ENCODE data around the gene CHPF. TPM values are rescaled to one million over a fixed set of nuclear protein-coding genes. Genes with fewer than 3 reads are reported as not detected.

CHPF gene
- total RNA-seq, 4 donors from 2014 or later = 36.0 to 66.0 (median 54.8) TPM

DNA sequence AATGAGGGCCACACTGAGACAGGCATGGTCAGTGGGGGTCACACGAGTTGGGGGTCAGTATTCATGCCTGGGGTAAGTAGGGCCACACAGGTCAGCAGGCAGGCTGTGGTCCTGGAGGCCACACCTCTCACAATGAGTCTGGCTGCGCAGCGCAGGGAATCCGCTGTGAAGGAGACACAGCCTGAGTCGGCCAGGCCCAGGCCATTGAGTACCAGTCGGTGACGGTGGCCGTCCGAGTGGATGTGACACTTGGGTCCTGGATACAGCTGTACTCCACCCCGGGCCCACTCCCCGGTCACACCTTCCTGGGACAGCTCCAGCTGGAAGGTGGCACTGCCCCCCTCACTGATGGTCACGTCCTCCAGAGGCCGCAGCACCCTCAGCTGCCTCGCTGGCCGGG lies 10.7 kb upstream of the CHPF start:
- no peak overlapping the region for H3K4me3 ChIP-seq
- H3K36me3 ChIP-seq = peaks cover 0 to 51% of the 10 kb centered on the region in 2 donors
- H3K27ac ChIP-seq = no peak overlapping the region
- 79% methylated on average over 4 of the region's 15 CpGs; no CpG with 5 or more reads in 1 of the 2 donors for WGBS, 2 donors (ENCODE audit: low coverage in 1 of 2)
- peaks cover 0 to 32% (median 12%) of the 10 kb centered on the region in 3 donors for H3K4me1 ChIP-seq
- TF ChIP-seq, protein P1, sequence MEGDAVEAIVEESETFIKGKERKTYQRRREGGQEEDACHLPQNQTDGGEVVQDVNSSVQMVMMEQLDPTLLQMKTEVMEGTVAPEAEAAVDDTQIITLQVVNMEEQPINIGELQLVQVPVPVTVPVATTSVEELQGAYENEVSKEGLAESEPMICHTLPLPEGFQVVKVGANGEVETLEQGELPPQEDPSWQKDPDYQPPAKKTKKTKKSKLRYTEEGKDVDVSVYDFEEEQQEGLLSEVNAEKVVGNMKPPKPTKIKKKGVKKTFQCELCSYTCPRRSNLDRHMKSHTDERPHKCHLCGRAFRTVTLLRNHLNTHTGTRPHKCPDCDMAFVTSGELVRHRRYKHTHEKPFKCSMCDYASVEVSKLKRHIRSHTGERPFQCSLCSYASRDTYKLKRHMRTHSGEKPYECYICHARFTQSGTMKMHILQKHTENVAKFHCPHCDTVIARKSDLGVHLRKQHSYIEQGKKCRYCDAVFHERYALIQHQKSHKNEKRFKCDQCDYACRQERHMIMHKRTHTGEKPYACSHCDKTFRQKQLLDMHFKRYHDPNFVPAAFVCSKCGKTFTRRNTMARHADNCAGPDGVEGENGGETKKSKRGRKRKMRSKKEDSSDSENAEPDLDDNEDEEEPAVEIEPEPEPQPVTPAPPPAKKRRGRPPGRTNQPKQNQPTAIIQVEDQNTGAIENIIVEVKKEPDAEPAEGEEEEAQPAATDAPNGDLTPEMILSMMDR (IDR thresholded peaks at IDR 0.05) = no peak
- TF ChIP-seq POLR2AphosphoS5 (IDR thresholded peaks at IDR 0.05) (no peak), EP300 (IDR thresholded peaks at IDR 0.05) (no peak), POLR2A (IDR thresholded peaks at IDR 0.05) (no peak)
- peaks cover 8% of the 10 kb centered on the region for H3K27me3 ChIP-seq
- ATAC-seq = no peak
- H3K9me3 ChIP-seq = no peaks in the 10 kb centered on the region

DNA sequence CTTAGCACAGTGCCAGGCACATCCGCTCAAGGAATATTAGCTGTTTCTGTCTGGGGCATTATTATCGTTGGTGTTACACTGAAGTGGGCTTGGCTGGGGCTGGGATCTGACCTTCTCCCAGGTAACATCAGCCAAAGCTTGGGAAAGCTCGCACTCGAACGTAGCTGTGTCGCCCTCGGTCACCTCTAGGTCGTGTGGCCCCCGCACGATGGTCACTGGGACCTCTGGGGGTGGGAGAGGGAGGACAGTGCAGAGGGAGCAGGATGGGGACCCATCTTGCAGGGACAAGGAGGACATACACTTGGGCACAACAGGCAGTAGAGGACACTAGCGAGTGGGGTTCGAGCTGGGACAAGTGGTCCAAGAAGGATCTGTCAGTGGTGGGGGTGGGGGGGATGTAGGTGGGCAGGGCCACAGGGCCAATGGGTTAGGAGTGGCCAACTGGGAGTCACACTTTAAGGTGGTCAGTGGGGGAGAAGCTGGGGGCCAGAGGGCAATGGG lies 9.9 kb upstream of the CHPF start:
- Histone ChIP-seq H3K4me3 (no peak overlapping the region), H3K27ac (no peak overlapping the region), H3K27me3 (peaks cover 8% of the 10 kb centered on the region), H3K4me1 (peaks cover 0 to 28% (median 12%) of the 10 kb centered on the region in 3 donors), H3K9me3 (no peaks in the 10 kb centered on the region), H3K36me3 (peaks cover 0 to 49% of the 10 kb centered on the region in 2 donors)
- ATAC-seq = no peak
- WGBS, 2 donors (ENCODE audit: low coverage in 1 of 2) = 70 to 83% methylated on average over 4 of the region's 12 CpGs
- no peak for TF ChIP-seq EP300 (IDR thresholded peaks at IDR 0.05)
- no peak for TF ChIP-seq POLR2AphosphoS5 (IDR thresholded peaks at IDR 0.05)
- no peak for TF ChIP-seq POLR2A (IDR thresholded peaks at IDR 0.05)
- TF ChIP-seq, protein P1 (IDR thresholded peaks at IDR 0.05) = no peak

DNA sequence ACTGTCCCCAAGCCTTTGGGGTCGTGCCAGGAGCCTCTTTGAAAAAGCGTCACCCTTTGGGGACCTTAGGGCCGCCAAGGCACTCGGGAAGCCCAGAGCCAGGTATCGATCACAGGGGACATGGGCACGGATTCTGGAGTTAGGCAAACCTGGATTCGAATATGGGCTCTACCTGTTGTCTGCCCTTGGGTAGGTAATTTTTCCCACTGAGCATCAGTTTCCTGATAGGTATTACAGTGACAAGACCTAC lies 9.5 kb upstream of the CHPF start:
- peak overlapping the region in 3 of 4 donors; percentile 77 to 85 (median 82) for H3K27ac ChIP-seq

DNA sequence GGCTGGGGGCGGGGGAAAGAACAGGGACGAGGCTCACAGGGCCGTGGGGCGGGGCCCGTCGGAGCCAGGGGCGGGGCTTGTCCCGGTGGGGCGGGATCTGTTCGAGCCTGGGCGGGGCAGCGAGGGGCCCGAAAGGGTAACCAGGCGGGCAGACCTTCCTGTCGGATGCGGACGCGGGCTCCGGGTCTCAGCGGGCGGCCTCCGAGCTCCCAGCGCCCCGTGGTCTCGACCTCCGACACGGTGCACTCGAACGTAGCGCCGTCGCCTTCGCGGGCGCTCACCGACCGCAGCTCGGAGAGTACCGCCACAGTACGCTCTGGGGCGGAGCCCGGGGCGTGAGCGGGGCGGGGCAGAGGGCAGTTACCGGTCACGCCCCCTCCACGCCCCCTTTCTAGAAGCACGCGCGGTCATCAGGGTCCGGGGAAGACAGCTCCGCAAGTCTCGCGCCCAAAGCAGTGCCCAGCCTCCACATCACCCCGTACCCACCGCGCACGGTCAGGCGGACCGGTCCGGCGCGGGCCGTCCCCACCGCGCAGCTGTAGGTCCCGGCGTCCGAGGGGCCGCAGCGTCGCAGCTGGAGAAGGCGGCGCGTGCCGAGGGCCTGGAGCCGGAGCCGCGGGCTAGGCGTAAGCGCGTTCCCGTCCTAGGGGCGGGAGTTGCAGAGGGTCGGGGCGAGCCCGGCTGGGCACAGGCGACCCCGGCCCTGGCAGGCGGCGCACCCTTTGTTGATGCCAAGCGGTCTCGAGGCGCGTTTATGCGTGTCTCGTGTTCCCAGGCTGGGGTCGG lies 9.0 kb upstream of the CHPF start:
- peaks cover 0 to 49% of the 10 kb centered on the region in 2 donors for H3K36me3 ChIP-seq
- peak; percentile 93 for ATAC-seq
- WGBS, 2 donors (ENCODE audit: low coverage in 1 of 2) = no CpG with 5 or more reads among the region's 99 CpGs
- TF ChIP-seq, protein P1 (IDR thresholded peaks at IDR 0.05) = no peak
- TF ChIP-seq POLR2AphosphoS5 (IDR thresholded peaks at IDR 0.05) (peak; percentile 20), POLR2A (IDR thresholded peaks at IDR 0.05) (no peak), EP300 (IDR thresholded peaks at IDR 0.05) (no peak)
- H3K9me3 ChIP-seq = no peaks in the 10 kb centered on the region
- peaks cover 0 to 28% (median 12%) of the 10 kb centered on the region in 3 donors for H3K4me1 ChIP-seq
- H3K4me3 ChIP-seq = peak overlapping the region; percentile 37 to 70
- peaks cover 8% of the 10 kb centered on the region for H3K27me3 ChIP-seq
- H3K27ac ChIP-seq = peak overlapping the region in 3 of 4 donors; percentile 77 to 85 (median 82)

More for the DNA sequence above, 9.5 kb upstream of the CHPF start:
- H3K36me3 ChIP-seq = peaks cover 0 to 49% of the 10 kb centered on the region in 2 donors
- peaks cover 0 to 28% (median 12%) of the 10 kb centered on the region in 3 donors for H3K4me1 ChIP-seq
- TF ChIP-seq EP300 (IDR thresholded peaks at IDR 0.05) (no peak), POLR2A (IDR thresholded peaks at IDR 0.05) (no peak), POLR2AphosphoS5 (IDR thresholded peaks at IDR 0.05) (no peak)
- TF ChIP-seq, protein P1 (IDR thresholded peaks at IDR 0.05) = no peak
- ATAC-seq = no peak
- WGBS, 2 donors (ENCODE audit: low coverage in 1 of 2) = no CpG with 5 or more reads among the region's 7 CpGs
- H3K4me3 ChIP-seq = peak overlapping the region; percentile 37 to 70
- H3K27me3 ChIP-seq = peaks cover 8% of the 10 kb centered on the region
- no peaks in the 10 kb centered on the region for H3K9me3 ChIP-seq

Measured in gastroesophageal sphincter (tissue), 4 donors.